HEK293 (cell line): ENCODE results near the gene ZNF831.

Source experiments
- CTCF ChIA-PET: fragments of 350-600 bp; formaldehyde crosslinking; extraction: SDS; loops from one replicate; lab custom pipeline; 2021; ENCODE audit warnings: antibody characterized with exemption; lab: Yijun Ruan, JAX
- POLR2A ChIA-PET: fragments of 300-600 bp; formaldehyde crosslinking; extraction: SDS; loops from one replicate; lab custom pipeline; 2020; ENCODE audit warnings: antibody characterized with exemption, inconsistent platforms; lab: Yijun Ruan, JAX
- H3K27ac ChIP-seq: fragments of 200-500 bp; sonication (Bioruptor generic); 2 replicates; pipeline ENCODE4 v1.5.1; 2014; ENCODE audit warnings: low read depth, low read length, control low read depth, inconsistent platforms; ENCODE audit errors: extremely low read depth
- H3K36me3 ChIP-seq, 2 experiments: fragments of 200-500 bp in 1 of 2; sonication (Bioruptor generic) in 1 of 2; 1 replicate in 1 of 2; 2 replicates in 1 of 2; pipeline ENCODE4 v1.5.1; 2014 to 2017; ENCODE audit warnings: inconsistent platforms in 2 of 2, low read length in 2 of 2; ENCODE audit not compliant: control insufficient read depth in 2 of 2, insufficient read depth in 1 of 2
- H3K4me1 ChIP-seq: fragments of 200-500 bp; sonication (Bioruptor generic); 2 replicates; pipeline ENCODE4 v1.5.1; 2014; ENCODE audit warnings: mild to moderate bottlenecking, low read length, inconsistent platforms; ENCODE audit not compliant: control insufficient read depth, insufficient read depth
- H3K4me3 ChIP-seq: 2 replicates; pipeline ENCODE4 v1.5.1; 2011; ENCODE audit warnings: low read depth, mild to moderate bottlenecking, control low read depth, low read length, moderate library complexity
- H3K9me3 ChIP-seq: fragments of 200-500 bp; sonication (Bioruptor generic); 2 replicates; pipeline ENCODE4 v1.5.1; 2014; ENCODE audit warnings: low read depth, low read length, inconsistent platforms; ENCODE audit not compliant: control insufficient read depth, insufficient read depth
- FEZF1 ChIP-seq: fragments of 450-650 bp; formaldehyde crosslinking; IDR thresholded peaks from 2 replicates; pipeline ENCODE4 v1.5.1; 2016; ENCODE audit warnings: missing biosample characterization, missing genetic modification characterization
- GLI4 ChIP-seq: fragments of 450-650 bp; formaldehyde crosslinking; IDR thresholded peaks from 2 replicates; pipeline ENCODE4 v1.5.1; 2016; ENCODE audit warnings: missing biosample characterization, missing genetic modification characterization
- IKZF3 ChIP-seq: fragments of 450-650 bp; IDR thresholded peaks from 2 replicates; pipeline ENCODE4 v1.5.0; 2018; ENCODE audit warnings: missing biosample characterization, mild to moderate bottlenecking, missing genetic modification characterization, moderate library complexity
- KLF16 ChIP-seq: fragments of 450-650 bp; formaldehyde crosslinking; IDR thresholded peaks from 2 replicates; pipeline ENCODE4 v1.5.1; 2017; ENCODE audit warnings: missing biosample characterization, missing genetic modification characterization
- PRDM1 ChIP-seq: fragments of 450-650 bp; formaldehyde crosslinking; IDR thresholded peaks from 2 replicates; pipeline ENCODE4; 2016; ENCODE audit warnings: missing biosample characterization, missing genetic modification characterization
- ZBTB10 ChIP-seq: fragments of 450-650 bp; formaldehyde crosslinking; IDR thresholded peaks from 2 replicates; pipeline ENCODE4 v1.5.1; 2016; ENCODE audit warnings: missing biosample characterization, missing genetic modification characterization
- ZNF114 ChIP-seq: fragments of 450-650 bp; formaldehyde crosslinking; IDR thresholded peaks from 2 replicates; pipeline ENCODE4 v1.5.0; 2017; ENCODE audit warnings: missing biosample characterization, missing genetic modification characterization
- ZNF132 ChIP-seq: fragments of 450-650 bp; formaldehyde crosslinking; IDR thresholded peaks from 2 replicates; pipeline ENCODE4 v1.5.1; 2017; ENCODE audit warnings: missing biosample characterization, missing genetic modification characterization, borderline replicate concordance
- ZNF133 ChIP-seq: fragments of 450-650 bp; formaldehyde crosslinking; IDR thresholded peaks from 2 replicates; pipeline ENCODE4 v1.5.1; 2016; ENCODE audit warnings: missing biosample characterization, missing genetic modification characterization
- ZNF138 ChIP-seq: fragments of 450-650 bp; formaldehyde crosslinking; IDR thresholded peaks from 2 replicates; pipeline ENCODE4 v1.5.1; 2016; ENCODE audit warnings: missing biosample characterization, missing genetic modification characterization, borderline replicate concordance
- ZNF175 ChIP-seq: fragments of 450-650 bp; formaldehyde crosslinking; IDR thresholded peaks from 2 replicates; pipeline ENCODE4 v1.5.1; 2016; ENCODE audit warnings: missing biosample characterization, missing genetic modification characterization
- ZNF398 ChIP-seq: fragments of 450-650 bp; formaldehyde crosslinking; IDR thresholded peaks from 2 replicates; pipeline ENCODE4 v1.5.1; 2017; ENCODE audit warnings: missing biosample characterization, missing genetic modification characterization
- ZNF404 ChIP-seq: fragments of 450-650 bp; formaldehyde crosslinking; IDR thresholded peaks from 2 replicates; pipeline ENCODE4 v1.5.1; 2017; ENCODE audit warnings: missing biosample characterization, missing genetic modification characterization
- ZNF416 ChIP-seq: fragments of 450-650 bp; formaldehyde crosslinking; IDR thresholded peaks from 2 replicates; pipeline ENCODE4 v1.5.1; 2016; ENCODE audit warnings: missing biosample characterization, missing genetic modification characterization
- ZNF473 ChIP-seq: fragments of 450-650 bp; formaldehyde crosslinking; IDR thresholded peaks from 2 replicates; pipeline ENCODE4 v1.5.1; 2017; ENCODE audit warnings: missing biosample characterization, missing genetic modification characterization
- ZNF510 ChIP-seq: fragments of 450-650 bp; formaldehyde crosslinking; IDR thresholded peaks from 2 replicates; pipeline ENCODE4 v1.5.1; 2018; ENCODE audit warnings: mild to moderate bottlenecking, missing genetic modification characterization, missing biosample characterization; ENCODE audit not compliant: insufficient replicate concordance
- ZNF571 ChIP-seq: fragments of 450-650 bp; formaldehyde crosslinking; IDR thresholded peaks from 2 replicates; pipeline ENCODE4 v1.5.0; 2017; ENCODE audit warnings: missing biosample characterization, missing genetic modification characterization
- ZNF610 ChIP-seq: fragments of 450-650 bp; formaldehyde crosslinking; IDR thresholded peaks from 2 replicates; pipeline ENCODE4 v1.5.1; 2016; ENCODE audit warnings: missing biosample characterization, missing genetic modification characterization, borderline replicate concordance
- ZNF664 ChIP-seq: fragments of 450-650 bp; formaldehyde crosslinking; IDR thresholded peaks from 2 replicates; pipeline ENCODE4 v1.5.1; 2016; ENCODE audit warnings: missing biosample characterization, missing genetic modification characterization
- ZNF670 ChIP-seq: fragments of 450-650 bp; formaldehyde crosslinking; IDR thresholded peaks from 2 replicates; pipeline ENCODE4 v1.5.1; 2016; ENCODE audit warnings: missing biosample characterization, missing genetic modification characterization, low read depth
- ZSCAN4 ChIP-seq: fragments of 450-650 bp; formaldehyde crosslinking; IDR thresholded peaks from 2 replicates; pipeline ENCODE4 v1.5.1; 2017; ENCODE audit warnings: missing biosample characterization, missing genetic modification characterization
- TF ChIP-seq, protein P1 (sequence below): fragments of 450-650 bp; formaldehyde crosslinking; IDR thresholded peaks from 2 replicates; pipeline ENCODE4 v1.5.1; 2016; ENCODE audit warnings: missing biosample characterization, missing genetic modification characterization

The ZNF831 gene

DNA sequence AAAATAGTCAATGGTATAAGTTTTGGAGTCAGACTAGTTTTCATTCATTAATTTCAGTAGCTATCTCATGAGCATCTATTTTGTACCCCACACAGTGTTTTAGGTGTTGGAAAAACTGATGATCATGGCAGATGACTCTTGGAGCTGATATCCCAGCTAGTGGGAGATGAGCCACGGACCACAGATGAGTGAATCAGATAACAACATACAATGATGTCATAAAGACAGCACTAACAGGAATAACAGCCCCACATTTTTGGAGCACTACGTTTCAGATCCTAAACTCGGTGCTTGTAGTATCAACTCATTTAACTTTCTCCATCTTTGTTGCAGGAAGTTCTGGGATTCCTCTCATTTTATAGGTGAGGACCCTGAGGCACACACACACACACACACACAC lies 69.0 kb downstream of the ZNF831 start:
- Histone ChIP-seq H3K27ac (no peak overlapping the region), H3K36me3 (no peaks in the 10 kb centered on the region), H3K4me3 (no peak overlapping the region), H3K9me3 (no peaks in the 10 kb centered on the region), H3K4me1 (no peaks in the 10 kb centered on the region)
- ChIA-PET CTCF (interaction anchor here (0.7 kb wide), 1 partner anchor 147 kb away, joined by 3 read pairs; no protein-coding TSS in a partner anchor), POLR2A (no interaction called here)
- TF ChIP-seq GLI4 (tag by site-specific recombination) (no peak), ZNF404 (no peak), ZNF664 (peak; percentile 70)

DNA sequence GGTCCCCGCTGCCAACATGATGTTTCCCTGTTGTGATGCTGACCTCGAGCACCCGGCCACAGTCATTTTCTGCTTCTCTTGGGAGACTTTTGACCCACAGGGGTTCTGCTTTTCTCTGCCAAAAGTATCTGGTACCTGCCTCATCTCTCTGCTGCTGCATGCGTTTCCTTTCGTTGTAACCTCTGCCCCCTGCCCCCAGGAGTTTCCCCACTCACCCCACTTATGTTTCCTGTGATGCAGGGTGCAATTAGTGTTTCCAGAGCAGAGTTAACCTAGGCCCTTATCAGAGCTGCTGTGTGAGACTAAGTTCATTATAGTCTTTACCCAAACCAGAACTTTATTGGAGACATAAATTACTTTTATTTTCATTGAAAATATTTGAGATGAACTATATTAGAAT lies 71.6 kb downstream of the ZNF831 start:
- no peak for TF ChIP-seq PRDM1 (tag by site-specific recombination)
- TF ChIP-seq ZNF114 (tag by site-specific recombination), result no peak
- no peak for TF ChIP-seq ZNF571
- TF ChIP-seq KLF16 (tag by site-specific recombination), result no peak
- TF ChIP-seq ZNF132 (tag by site-specific recombination), result no peak
- no peak for TF ChIP-seq ZNF473 (tag by site-specific recombination)
- TF ChIP-seq, protein P1, sequence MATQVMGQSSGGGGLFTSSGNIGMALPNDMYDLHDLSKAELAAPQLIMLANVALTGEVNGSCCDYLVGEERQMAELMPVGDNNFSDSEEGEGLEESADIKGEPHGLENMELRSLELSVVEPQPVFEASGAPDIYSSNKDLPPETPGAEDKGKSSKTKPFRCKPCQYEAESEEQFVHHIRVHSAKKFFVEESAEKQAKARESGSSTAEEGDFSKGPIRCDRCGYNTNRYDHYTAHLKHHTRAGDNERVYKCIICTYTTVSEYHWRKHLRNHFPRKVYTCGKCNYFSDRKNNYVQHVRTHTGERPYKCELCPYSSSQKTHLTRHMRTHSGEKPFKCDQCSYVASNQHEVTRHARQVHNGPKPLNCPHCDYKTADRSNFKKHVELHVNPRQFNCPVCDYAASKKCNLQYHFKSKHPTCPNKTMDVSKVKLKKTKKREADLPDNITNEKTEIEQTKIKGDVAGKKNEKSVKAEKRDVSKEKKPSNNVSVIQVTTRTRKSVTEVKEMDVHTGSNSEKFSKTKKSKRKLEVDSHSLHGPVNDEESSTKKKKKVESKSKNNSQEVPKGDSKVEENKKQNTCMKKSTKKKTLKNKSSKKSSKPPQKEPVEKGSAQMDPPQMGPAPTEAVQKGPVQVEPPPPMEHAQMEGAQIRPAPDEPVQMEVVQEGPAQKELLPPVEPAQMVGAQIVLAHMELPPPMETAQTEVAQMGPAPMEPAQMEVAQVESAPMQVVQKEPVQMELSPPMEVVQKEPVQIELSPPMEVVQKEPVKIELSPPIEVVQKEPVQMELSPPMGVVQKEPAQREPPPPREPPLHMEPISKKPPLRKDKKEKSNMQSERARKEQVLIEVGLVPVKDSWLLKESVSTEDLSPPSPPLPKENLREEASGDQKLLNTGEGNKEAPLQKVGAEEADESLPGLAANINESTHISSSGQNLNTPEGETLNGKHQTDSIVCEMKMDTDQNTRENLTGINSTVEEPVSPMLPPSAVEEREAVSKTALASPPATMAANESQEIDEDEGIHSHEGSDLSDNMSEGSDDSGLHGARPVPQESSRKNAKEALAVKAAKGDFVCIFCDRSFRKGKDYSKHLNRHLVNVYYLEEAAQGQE (tag by site-specific recombination), result no peak
- no peaks in the 10 kb centered on the region for H3K36me3 ChIP-seq
- H3K9me3 ChIP-seq, result no peaks in the 10 kb centered on the region
- H3K4me3 ChIP-seq, result no peak overlapping the region
- ChIA-PET CTCF (interaction anchor here (0.6 kb wide), 1 partner anchor 13 kb away, joined by 4 read pairs; no protein-coding TSS in a partner anchor), POLR2A (no interaction called here)
- no peaks in the 10 kb centered on the region for H3K4me1 ChIP-seq
- no peak overlapping the region for H3K27ac ChIP-seq

- POLR2A ChIA-PET, result no interaction called here
- CTCF ChIA-PET, result no interaction called here
- Histone ChIP-seq H3K27ac (no peak overlapping the region), H3K9me3 (no peaks in the 10 kb centered on the region), H3K4me3 (no peak overlapping the region), H3K36me3 (no peaks in the 10 kb centered on the region), H3K4me1 (no peaks in the 10 kb centered on the region)
- TF ChIP-seq ZNF510, result no peak
- TF ChIP-seq FEZF1, result no peak
- no peak for TF ChIP-seq ZNF133 (tag by site-specific recombination)
- TF ChIP-seq ZBTB10 (tag by site-specific recombination), result no peak
- TF ChIP-seq ZNF175, result no peak
- no peak for TF ChIP-seq ZNF138 (tag by site-specific recombination)
- TF ChIP-seq IKZF3, result no peak
- no peak for TF ChIP-seq ZNF416
- TF ChIP-seq ZSCAN4, result no peak
- TF ChIP-seq ZNF398, result no peak
- no peak for TF ChIP-seq ZNF610 (tag by site-specific recombination)
- TF ChIP-seq ZNF670, result no peak
These were observed 76.4 kb downstream of the ZNF831 start for GRCh38 chr20:59240006-59240405.
